Kidney (tissue), 14 donors: ENCODE results near the gene MAGEB2. TPM values are rescaled to one million over a fixed set of nuclear protein-coding genes. Genes with fewer than 3 reads are reported as not detected.
"Not testable (repeated sequence)": the region's sequence is repeated elsewhere in the genome, so short reads cannot be mapped to it uniquely, and the experiment has no call there.

Experiments used
- DNase-seq, 5 donors: peaks; one replicate each; pipeline ENCODE4 v3.0.0-alpha.2; 2013 to 2020
- FAIRE-seq: peaks from 2 replicates; lab custom pipeline; 2012; peaks lifted over from hg19 to GRCh38; lab: Jason Lieb, UNC
- H3K27ac ChIP-seq, 2 donors: one replicate each; pipeline ENCODE4 v1.7.0; 2013; ENCODE audit warnings: low read depth in 2 of 2, low read length in 2 of 2, inconsistent platforms in 1 of 2
- H3K27me3 ChIP-seq: one replicate; pipeline ENCODE4 v1.7.1; 2013; ENCODE audit warnings: low read length, inconsistent platforms; ENCODE audit not compliant: control insufficient read depth, insufficient read depth
- H3K36me3 ChIP-seq, 3 donors: one replicate each; pipeline versions ENCODE4 v1.7.0 to v1.7.1; 2013; ENCODE audit warnings: low read length in 3 of 3, control low read depth in 1 of 3, inconsistent platforms in 1 of 3; ENCODE audit not compliant: insufficient read depth in 3 of 3, control insufficient read depth in 2 of 3
- H3K4me1 ChIP-seq, 3 donors: one replicate each; pipeline versions ENCODE4 v1.7.0 to v1.7.1; 2013; ENCODE audit warnings: low read length in 3 of 3, inconsistent platforms in 1 of 3, low read depth in 1 of 3; ENCODE audit not compliant: control insufficient read depth in 2 of 3, insufficient read depth in 2 of 3
- H3K4me3 ChIP-seq, 3 donors: one replicate each; pipeline versions ENCODE4 v1.7.0 to v1.8.1; 2013; ENCODE audit warnings: low read length in 3 of 3, control low read depth in 1 of 3, inconsistent platforms in 1 of 3
- H3K9ac ChIP-seq, 3 donors: one replicate each; pipeline versions ENCODE4 v1.7.0 to v1.7.1; 2013; ENCODE audit warnings: low read length in 3 of 3, control low read depth in 1 of 3, inconsistent platforms in 1 of 3
- H3K9me3 ChIP-seq, 3 donors: one replicate each; pipeline versions ENCODE4 v1.7.0 to v1.7.1; 2013; ENCODE audit warnings: low read length in 3 of 3, control low read depth in 1 of 3, inconsistent platforms in 1 of 3; ENCODE audit not compliant: control insufficient read depth in 2 of 3, insufficient read depth in 1 of 3
- CTCF ChIP-seq: IDR thresholded peaks from 3 replicates; pipeline ENCODE4 v1.5.1; 2012; ENCODE audit warnings: mild to moderate bottlenecking, moderate library complexity, borderline replicate concordance; ENCODE audit not compliant: insufficient read depth; ENCODE audit errors: extremely low read depth
- intact Hi-C: fragments of 100-400 bp; cut with DNase I; formaldehyde crosslinking; loops from one replicate; pipeline ENCODE4 v1.11.1; 2022
- polyA plus RNA-seq: library from polyadenylated mRNA; stranded (reverse); fragments of 350-450 nt; fragmentation: Illumina TruSeq; extraction: RNeasy Lipid Tissue Mini Kit (QIAGEN cat#74804); gene quantifications from one replicate; pipeline ENCODE4 v1.2.3, GENCODE V29; 2014; ENCODE audit warnings: low read depth, low replicate concordance; ENCODE audit not compliant: insufficient read depth
- total RNA-seq: library from RNA; stranded (reverse); fragmentation: NEBNext Ultra II Directional; extraction: Animal tissue kit (Norgen Biotek cat#: 25700); gene quantifications from one replicate; pipeline ENCODE4 v1.2.1, GENCODE V29; 2021
- donor health status: control.
- donor health status: control.
- donor health status: control.
- donor health status: control.
- donor health status: control.
- donor health status: DM: yes; HTN: yes; CAD: no.
- donor health status: Normal renal cell carcinoma (clear cell type).

Gene MAGEB2
- total and polyA plus RNA-seq, 2 donors from 2014 or later, result 0.16 TPM; not detected in 1

GRCh38 chrX:30183554-30183953 is 31.8 kb upstream of the MAGEB2 start:
- peak in 1 of 5 donors; percentile 0 for DNase-seq
- no peaks in the 10 kb centered on the region for H3K27me3 ChIP-seq
- intact Hi-C loops, result no loop called here
- TF ChIP-seq CTCF, result no peak
- H3K4me3 ChIP-seq, result no peak overlapping the region
- peaks cover 0 to 2% (median 0%) of the 10 kb centered on the region in 3 donors for H3K9me3 ChIP-seq
- no peak overlapping the region for H3K9ac ChIP-seq
- H3K27ac ChIP-seq, result no peak overlapping the region
- FAIRE-seq, result no peak
- no peaks in the 10 kb centered on the region for H3K4me1 ChIP-seq
- no peaks in the 10 kb centered on the region for H3K36me3 ChIP-seq

- H3K27me3 ChIP-seq, result no peaks in the 10 kb centered on the region
- H3K27ac ChIP-seq, result no peak overlapping the region
- H3K4me1 ChIP-seq, result no peaks in the 10 kb centered on the region
- H3K36me3 ChIP-seq, result no peaks in the 10 kb centered on the region
- FAIRE-seq (no peak), DNase-seq (no peak)
- H3K9me3 ChIP-seq, result no peaks in the 10 kb centered on the region
- no peak for TF ChIP-seq CTCF
- intact Hi-C loops, result no loop called here
- no peak overlapping the region for H3K4me3 ChIP-seq
- H3K9ac ChIP-seq, result no peak overlapping the region
These were observed 24.9 kb upstream of the MAGEB2 start for GRCh38 chrX:30190426-30190825.

GRCh38 chrX:30193910-30194309 is 21.5 kb upstream of the MAGEB2 start:
- FAIRE-seq, H3K4me1 ChIP-seq, intact Hi-C loops, H3K27ac ChIP-seq, H3K9me3 ChIP-seq, H3K36me3 ChIP-seq, DNase-seq, H3K27me3 ChIP-seq, H3K4me3 ChIP-seq, H3K9ac ChIP-seq: not testable (repeated sequence)

GRCh38 chrX:30196322-30196721 is 19.0 kb upstream of the MAGEB2 start:
- H3K36me3 ChIP-seq, result no peaks in the 10 kb centered on the region
- peaks cover 2% of the 10 kb centered on the region for H3K27me3 ChIP-seq
- TF ChIP-seq CTCF, result no peak
- H3K27ac ChIP-seq, result no peak overlapping the region
- DNase-seq (peak in 2 of 5 donors; percentile 10 to 12), FAIRE-seq (peak; percentile 25)
- no peak overlapping the region for H3K4me3 ChIP-seq
- no peak overlapping the region for H3K9ac ChIP-seq
- no peaks in the 10 kb centered on the region for H3K4me1 ChIP-seq
- intact Hi-C loops, result no loop called here
- no peaks in the 10 kb centered on the region for H3K9me3 ChIP-seq
